Measurements from ENCODE around the gene APOA5. TPM values are rescaled to one million over a fixed set of nuclear protein-coding genes. Genes with fewer than 3 reads are reported as not detected.

APOA5 gene
- total RNA-seq, 4 donors from 2014 or later: 1.0 to 2.9 TPM; not detected in 2

- Histone ChIP-seq H3K9me3 (no peaks in the 10 kb centered on the region), H3K4me3 (no peak overlapping the region), H3K27ac (no peak overlapping the region), H3K4me1 (no peaks in the 10 kb centered on the region), H3K27me3 (no peaks in the 10 kb centered on the region), H3K36me3 (no peaks in the 10 kb centered on the region)
- intact Hi-C loops (cut with DNase I; ENCODE audit: low total_unique reads) (no loop called here), in situ Hi-C loops (cut with MboI; ENCODE audit: low sequenced_read_pairs in 4 of 4) (loop anchor here in 2 of 4 donors (10.0 kb wide), 1 partner anchor 306 kb away; no protein-coding TSS in a partner anchor)
- TF ChIP-seq CTCF (IDR thresholded peaks at IDR 0.05 in 4 of 5, conservative IDR thresholded peaks at IDR 0.05 in 1 of 5) (no peak), POLR2A (IDR thresholded peaks at IDR 0.05) (no peak)
- ATAC-seq (no peak), DNase-seq (no peak)
Measured at GRCh38 chr11:116798368-116798767, 6.7 kb upstream of the APOA5 start.

- intact Hi-C loops (cut with DNase I; ENCODE audit: low total_unique reads): no loop called here
- no peak overlapping the region for H3K27ac ChIP-seq
- H3K4me3 ChIP-seq: no peak overlapping the region
- H3K36me3 ChIP-seq: no peaks in the 10 kb centered on the region
- no peak for ATAC-seq
- in situ Hi-C loops (cut with MboI; ENCODE audit: low sequenced_read_pairs in 4 of 4): loop anchor here in 2 of 4 donors (10.0 kb wide), 1 partner anchor 307 kb away; no protein-coding TSS in a partner anchor
- no peaks in the 10 kb centered on the region for H3K4me1 ChIP-seq
- TF ChIP-seq CTCF (IDR thresholded peaks at IDR 0.05 in 4 of 5, conservative IDR thresholded peaks at IDR 0.05 in 1 of 5): no peak
- no peak for TF ChIP-seq POLR2A (IDR thresholded peaks at IDR 0.05)
- no peak for DNase-seq
- H3K27me3 ChIP-seq: no peaks in the 10 kb centered on the region
- no peaks in the 10 kb centered on the region for H3K9me3 ChIP-seq
Measured at GRCh38 chr11:116797816-116798215, 6.1 kb upstream of the APOA5 start.

- Histone ChIP-seq H3K27me3 (no peaks in the 10 kb centered on the region), H3K9me3 (no peaks in the 10 kb centered on the region), H3K4me1 (peaks cover 1 to 2% of the 10 kb centered on the region in 2 donors), H3K27ac (no peak overlapping the region), H3K36me3 (no peaks in the 10 kb centered on the region), H3K4me3 (no peak overlapping the region)
- TF ChIP-seq POLR2A (IDR thresholded peaks at IDR 0.05) (no peak), CTCF (IDR thresholded peaks at IDR 0.05 in 4 of 5, conservative IDR thresholded peaks at IDR 0.05 in 1 of 5) (no peak)
- intact Hi-C loops (cut with DNase I; ENCODE audit: low total_unique reads) (no loop called here), in situ Hi-C loops (cut with MboI; ENCODE audit: low sequenced_read_pairs in 4 of 4) (loop anchor here in 2 of 4 donors (10.0 kb wide), 1 partner anchor 308 kb away; no protein-coding TSS in a partner anchor)
- ATAC-seq (no peak), DNase-seq (no peak)
Measured at GRCh38 chr11:116796548-116796947, 4.9 kb upstream of the APOA5 start.

- DNase-seq: no peak
- intact Hi-C loops (cut with DNase I; ENCODE audit: low total_unique reads) (no loop called here), in situ Hi-C loops (cut with MboI; ENCODE audit: low sequenced_read_pairs in 4 of 4) (loop anchor here in 3 of 4 donors (5.0 to 10.0 kb wide), 2 partner anchors 310 to 312 kb away; no protein-coding TSS in a partner anchor)
- Histone ChIP-seq H3K4me1 (peaks cover 4 to 7% of the 10 kb centered on the region in 2 donors), H3K9me3 (no peaks in the 10 kb centered on the region), H3K27me3 (no peaks in the 10 kb centered on the region), H3K4me3 (no peak overlapping the region), H3K27ac (no peak overlapping the region), H3K36me3 (no peaks in the 10 kb centered on the region)
- ATAC-seq: no peak
- TF ChIP-seq CTCF (IDR thresholded peaks at IDR 0.05 in 4 of 5, conservative IDR thresholded peaks at IDR 0.05 in 1 of 5) (no peak), POLR2A (IDR thresholded peaks at IDR 0.05) (no peak)
Measured at GRCh38 chr11:116794851-116795250, 3.2 kb upstream of the APOA5 start.

- intact Hi-C loops (cut with DNase I; ENCODE audit: low total_unique reads) (no loop called here), in situ Hi-C loops (cut with MboI; ENCODE audit: low sequenced_read_pairs in 4 of 4) (loop anchor here in 3 of 4 donors (5.0 to 10.0 kb wide), 2 partner anchors 311 to 314 kb away; no protein-coding TSS in a partner anchor)
- TF ChIP-seq CTCF (IDR thresholded peaks at IDR 0.05 in 4 of 5, conservative IDR thresholded peaks at IDR 0.05 in 1 of 5): no peak
- no peak for TF ChIP-seq POLR2A (IDR thresholded peaks at IDR 0.05)
- Histone ChIP-seq H3K9me3 (no peaks in the 10 kb centered on the region), H3K27ac (no peak overlapping the region), H3K4me3 (no peak overlapping the region), H3K36me3 (no peaks in the 10 kb centered on the region), H3K4me1 (peaks cover 4 to 7% of the 10 kb centered on the region in 2 donors), H3K27me3 (no peaks in the 10 kb centered on the region)
- ATAC-seq (no peak), DNase-seq (no peak)
Measured at GRCh38 chr11:116793772-116794097, 2.1 kb upstream of the APOA5 start.
